K562 (cell line): Measurements from ENCODE around the gene FGGY. TPM values are rescaled to one million over a fixed set of nuclear protein-coding genes. Genes with fewer than 3 reads are reported as not detected.
A peak's percentile ranks its signal among the peaks of the same experiment; 100 is the strongest.

Experiments used
- CBFA2T3 ChIP-seq: fragments of 450-650 bp; IDR thresholded peaks from 2 replicates; pipeline ENCODE4 v1.6.1; 2017
- CCNT2 ChIP-seq: IDR thresholded peaks from 2 replicates; pipeline ENCODE4 v1.6.1; 2011; ENCODE audit warnings: borderline replicate concordance, low read depth, mild to moderate bottlenecking, moderate library complexity, mixed read lengths, low read length; ENCODE audit not compliant: insufficient read length; ENCODE audit errors: extremely low read depth
- CREM ChIP-seq: IDR thresholded peaks from 2 replicates; pipeline ENCODE4 v1.6.1; 2014; ENCODE audit warnings: antibody characterized with exemption, low read depth
- CSDE1 ChIP-seq, 2 experiments: fragments of 450-650 bp; IDR thresholded peaks; 2 replicates each; pipeline ENCODE4 v1.6.1; 2016; ENCODE audit warnings: mild to moderate bottlenecking in 1 of 2
- EHMT2 ChIP-seq: fragments of 450-650 bp; IDR thresholded peaks from 2 replicates; pipeline ENCODE4 v1.6.1; 2018; ENCODE audit warnings: antibody characterized with exemption
- EP300 ChIP-seq: IDR thresholded peaks from 2 replicates; pipeline ENCODE4 v1.6.1; 2012; ENCODE audit warnings: low read length, improper control_type of control experiment
- FOSL1 ChIP-seq: fragments of 200-800 bp; sonication (Bioruptor generic); conservative IDR thresholded peaks from 2 replicates; pipeline ENCODE4 v1.6.1; 2016; ENCODE audit warnings: missing genetic modification characterization, missing compliant biosample characterization
- KDM1A ChIP-seq, 2 experiments: fragments of 450-650 bp; IDR thresholded peaks; 2 replicates each; pipeline ENCODE4 v1.6.1; 2016; ENCODE audit warnings: mild to moderate bottlenecking in 2 of 2
- MEF2A ChIP-seq: IDR thresholded peaks from 2 replicates; pipeline ENCODE4 v1.6.1; 2011; ENCODE audit warnings: low read depth, mild to moderate bottlenecking, low read length, moderate library complexity; ENCODE audit not compliant: control insufficient read depth
- MITF ChIP-seq: IDR thresholded peaks from 2 replicates; pipeline ENCODE4 v1.6.1; 2014; ENCODE audit warnings: antibody characterized with exemption
- MTA1 ChIP-seq: fragments of 450-650 bp; IDR thresholded peaks from 2 replicates; pipeline ENCODE4 v1.6.1; 2017; ENCODE audit warnings: borderline replicate concordance
- NONO ChIP-seq, 2 experiments: fragments of 200-400 bp in 1 of 2; fragments of 450-650 bp in 1 of 2; formaldehyde crosslinking in 1 of 2; IDR thresholded peaks; 2 replicates each; pipeline ENCODE4 v1.6.1; 2017; ENCODE audit warnings: low read depth in 2 of 2, mild to moderate bottlenecking in 2 of 2, moderate library complexity in 2 of 2, low read length in 1 of 2
- PML ChIP-seq: IDR thresholded peaks from 2 replicates; pipeline ENCODE4 v1.6.1; 2012; ENCODE audit warnings: low read length, inconsistent platforms
- POLR2AphosphoS5 ChIP-seq: IDR thresholded peaks from 2 replicates; pipeline ENCODE4 v1.6.1; 2011; ENCODE audit warnings: mild to moderate bottlenecking, low read depth, low read length, moderate library complexity; ENCODE audit not compliant: control insufficient read depth, insufficient read depth
- PYGO2 ChIP-seq: fragments of 450-650 bp; IDR thresholded peaks from 2 replicates; pipeline ENCODE4 v1.6.1; 2016; ENCODE audit warnings: mild to moderate bottlenecking, missing genetic modification characterization, moderate library complexity, missing compliant biosample characterization
- SOX6 ChIP-seq: fragments of 450-650 bp; IDR thresholded peaks from 2 replicates; pipeline ENCODE4 v1.6.1; 2014; ENCODE audit warnings: mild to moderate bottlenecking
- TARDBP ChIP-seq: fragments of 450-650 bp; IDR thresholded peaks from 2 replicates; pipeline ENCODE4 v1.6.1; 2016
- TEAD1 ChIP-seq, 2 experiments: fragments of 450-650 bp in 1 of 2; sonication (generic) in 1 of 2; formaldehyde crosslinking; IDR thresholded peaks; 2 replicates each; pipeline versions ENCODE4 v1.4.0 to v1.8.0; 2020 to 2022; ENCODE audit warnings: mild to moderate bottlenecking in 2 of 2, missing genetic modification reagents in 1 of 2
- ZBTB26 ChIP-seq: fragments of 450-650 bp; formaldehyde crosslinking; IDR thresholded peaks from 2 replicates; pipeline ENCODE4 v1.4.0; 2022; ENCODE audit warnings: missing genetic modification characterization
- ZEB2 ChIP-seq: fragments of 450-650 bp; IDR thresholded peaks from 2 replicates; pipeline ENCODE4 v1.6.1; 2016
- ZFP91 ChIP-seq: sonication (generic); formaldehyde crosslinking; IDR thresholded peaks from 2 replicates; pipeline ENCODE4 v1.8.0; 2022; ENCODE audit warnings: mild to moderate bottlenecking, missing genetic modification reagents
- ZKSCAN1 ChIP-seq: fragments of 150-350 bp; IDR thresholded peaks from 2 replicates; pipeline ENCODE4 v1.6.1; 2016; ENCODE audit warnings: low read depth, low read length
- ZNF263 ChIP-seq: sonication (generic); formaldehyde crosslinking; IDR thresholded peaks from 2 replicates; pipeline ENCODE4 v1.8.0; 2022; ENCODE audit warnings: mild to moderate bottlenecking, missing genetic modification reagents, borderline replicate concordance
- ZNF324 ChIP-seq: fragments of 250-450 bp; sonication (Bioruptor Pico); IDR thresholded peaks from 2 replicates; pipeline ENCODE4 v1.4.0; 2020; ENCODE audit warnings: mild to moderate bottlenecking
- ZNF354B ChIP-seq: fragments of 250-450 bp; sonication (Bioruptor Pico); IDR thresholded peaks from 2 replicates; pipeline ENCODE4 v1.4.0; 2020
- ZNF584 ChIP-seq: fragments of 200-800 bp; sonication (Bioruptor generic); IDR thresholded peaks from 2 replicates; pipeline ENCODE4 v1.6.1; 2016; ENCODE audit warnings: low read depth, mild to moderate bottlenecking, missing genetic modification characterization, missing compliant biosample characterization
- ZNF764 ChIP-seq: fragments of 250-450 bp; sonication (Bioruptor Pico); IDR thresholded peaks from 2 replicates; pipeline ENCODE4 v1.4.0; 2020; ENCODE audit warnings: low read depth, mild to moderate bottlenecking, moderate library complexity
- polyA plus RNA-seq, 8 experiments: library from polyadenylated mRNA; depleted of rRNA in 4 of 8; stranded (reverse) in 5 of 8; unstranded in 3 of 8; fragments of >200 nt; fragmentation: Nextera tagmentation in 2 of 8; fragmentation: Illumina TruSeq in 1 of 8; extraction: Ambion mirVana in 2 of 8; extraction: Trizol in 1 of 8; gene quantifications; 2 replicates each; pipeline versions ENCODE4 v1.2.1 to v1.2.3, GENCODE V29; 2011 to 2014; ENCODE audit warnings: inconsistent platforms in 1 of 8, missing spikeins in 1 of 8
- total RNA-seq, 7 experiments: library from RNA; depleted of rRNA in 6 of 7; stranded (reverse); fragments of >200 nt in 6 of 7; fragmentation: Illumina TruSeq in 2 of 7; extraction: Trizol in 2 of 7; gene quantifications; 2 replicates each; pipeline versions ENCODE4 v1.2.1 to v1.2.3, GENCODE V29; 2011 to 2021; ENCODE audit warnings: low replicate concordance in 1 of 7
- TF ChIP-seq, protein P1 (sequence below): fragments of 250-450 bp; sonication (Bioruptor Pico); IDR thresholded peaks from 2 replicates; pipeline ENCODE4 v1.6.1; 2021; ENCODE audit warnings: mild to moderate bottlenecking

Gene FGGY
- total and polyA plus RNA-seq, 9 of the 15 experiments (the other 6 are each of a cell fraction or from before 2014, with no cell fraction given), result 9.7 to 19.2 (median 12.6) TPM

DNA sequence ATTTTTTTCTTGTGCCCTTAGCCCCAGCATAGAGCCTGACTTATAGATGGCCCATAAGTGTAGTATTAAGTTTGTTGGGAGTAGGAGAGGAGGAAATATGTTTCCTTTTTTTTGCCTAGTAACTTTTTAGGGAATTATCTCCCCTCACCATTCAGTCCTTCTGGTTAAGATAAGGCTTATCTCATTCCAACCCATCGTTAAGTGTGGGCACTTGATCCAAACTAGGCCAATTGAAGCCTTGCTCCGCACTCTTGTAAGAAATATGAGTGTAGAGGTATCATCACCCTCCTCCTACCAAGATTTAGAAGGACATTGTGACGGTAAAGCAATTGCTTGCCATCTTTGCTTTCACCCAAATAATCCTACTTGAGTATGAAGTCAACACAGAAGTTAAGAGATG, 8.8 kb upstream of the FGGY start (continued):
- TF ChIP-seq ZNF324 (CRISPR knock-in tag) (no peak), PML (peak; percentile 91), SOX6 (peak; percentile 88), EHMT2 (0 out of 2 replicates have a peak, but pooled peaks have one; percentile 20), ZKSCAN1 (no peak), TEAD1 (CRISPR knock-in tag; IDR thresholded peaks at IDR 0.05) (peak in 1 of 2 experiments; percentile 75; a peak in 2 of 4 replicates), MITF (0 out of 2 replicates have a peak, but pooled peaks have one; percentile 15), ZNF263 (CRISPR knock-in tag) (no peak), ZBTB26 (CRISPR knock-in tag) (no peak), NONO (IDR thresholded peaks at IDR 0.05; ENCODE audit: low read depth in 2 of 2, low read length in 1 of 2) (no peak), CREM (peak; percentile 27; the same call in 1 of the 2 replicates), ZNF584 (no peak), FOSL1 (tag) (peak; percentile 55), CSDE1 (IDR thresholded peaks at IDR 0.05) (no peak), MTA1 (peak; percentile 83; the same call in 1 of the 2 replicates), CBFA2T3 (peak; percentile 92), ZFP91 (no peak), POLR2AphosphoS5 (peak; percentile 36; the same call in 1 of the 2 replicates), MEF2A (no peak), KDM1A (IDR thresholded peaks at IDR 0.05) (peak; percentile 81), ZEB2 (no peak), CCNT2 (peak; percentile 93), TARDBP (peak; percentile 66; the same call in 1 of the 2 replicates), EP300 (peak; percentile 92), ZNF764 (CRISPR knock-in tag) (no peak), PYGO2 (tag) (no peak), ZNF354B (no peak)
- TF ChIP-seq, protein P1, sequence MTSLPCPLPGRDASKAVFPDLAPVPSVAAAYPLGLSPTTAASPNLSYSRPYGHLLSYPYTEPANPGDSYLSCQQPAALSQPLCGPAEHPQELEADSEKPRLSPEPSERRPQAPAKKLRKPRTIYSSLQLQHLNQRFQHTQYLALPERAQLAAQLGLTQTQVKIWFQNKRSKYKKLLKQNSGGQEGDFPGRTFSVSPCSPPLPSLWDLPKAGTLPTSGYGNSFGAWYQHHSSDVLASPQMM (CRISPR knock-in tag), result no peak
